ENCODE data around the gene SSMEM1. TPM values are rescaled to one million over a fixed set of nuclear protein-coding genes. Genes with fewer than 3 reads are reported as not detected.

Gene SSMEM1
- total RNA-seq, 1 experiment from 2014 or later, result not detected

GRCh38 chr7:130160455-130160854 is 47.2 kb upstream of the SSMEM1 start:
- no peak overlapping the region for H2BK120ac ChIP-seq (ENCODE audit: low read depth, low read length, poor library complexity, severe bottlenecking)
- no peak overlapping the region for H3K4ac ChIP-seq (ENCODE audit: low read depth, low read length)
- no peak overlapping the region for H4K8ac ChIP-seq (replicated peaks; ENCODE audit: insufficient read length, low read depth, low read length)
- no peak overlapping the region for H2BK20ac ChIP-seq (ENCODE audit: low read depth, low read length, poor library complexity, severe bottlenecking)
- no peak overlapping the region for H3K18ac ChIP-seq (ENCODE audit: insufficient read length, low read depth, low read length)
- Mint-ChIP-seq H3K9me3 (peaks cover 4 to 5% of the 10 kb centered on the region in 2 experiments; a peak in 3 of 5 replicates), H3K4me3 (no peak overlapping the region), H3K4me1 (no peaks in the 10 kb centered on the region), H3K27me3 (ENCODE audit: low read depth) (no peaks in the 10 kb centered on the region), H3K27ac (no peak overlapping the region), H3K36me3 (ENCODE audit: insufficient read depth in 1 of 3, low read depth in 3 of 3) (peaks cover 23 to 66% (median 61%) of the 10 kb centered on the region in 3 experiments)
- H2AFZ ChIP-seq (ENCODE audit: low read length), result no peak overlapping the region
- no peak overlapping the region for H3K4me2 ChIP-seq (ENCODE audit: insufficient read depth, insufficient read length, low read length)
- no peak overlapping the region for H3K23ac ChIP-seq (ENCODE audit: insufficient read length, low read depth, low read length)
- no peaks in the 10 kb centered on the region for H3K27me3 ChIP-seq (ENCODE audit: insufficient read depth, low read length)
- DNase-seq, result no peak
- H4K5ac ChIP-seq (ENCODE audit: insufficient read length, low read depth, low read length), result no peak overlapping the region
- H2BK5ac ChIP-seq (ENCODE audit: insufficient read length, low read length), result peak overlapping the region; percentile 29
- H3K56ac ChIP-seq (ENCODE audit: insufficient read length, low read depth, low read length), result no peak overlapping the region
- no peak overlapping the region for H3T11ph ChIP-seq (ENCODE audit: low read length)
- H2BK15ac ChIP-seq (ENCODE audit: low read depth, low read length), result no peak overlapping the region
- H3K79me2 ChIP-seq (ENCODE audit: insufficient read depth, low read length), result no peaks in the 10 kb centered on the region
- no peak overlapping the region for H2AK5ac ChIP-seq (ENCODE audit: insufficient read length, low read length)
- no peak for TF ChIP-seq CTCF (conservative IDR thresholded peaks at IDR 0.05)
- H3K4me1 ChIP-seq (ENCODE audit: insufficient read depth, low read length), result no peaks in the 10 kb centered on the region
- no peak overlapping the region for H3K9ac ChIP-seq (ENCODE audit: extremely low read depth, insufficient read length, low read length)
- WGBS (ENCODE audit: extremely low coverage, insufficient read length, low lambda C conversion rate), result no CpG with 5 or more reads among the region's 8 CpGs
- no peak overlapping the region for H3K14ac ChIP-seq (ENCODE audit: insufficient read depth, low read length)
- no peaks in the 10 kb centered on the region for H3K79me1 ChIP-seq (ENCODE audit: insufficient read depth, low read depth, low read length, poor library complexity, severe bottlenecking)
- no peak overlapping the region for H3K27ac ChIP-seq (ENCODE audit: insufficient read length, low read depth, low read length)
- H4K91ac ChIP-seq (ENCODE audit: insufficient read length, low read depth, low read length), result no peak overlapping the region
- H3K9me3 ChIP-seq (ENCODE audit: control insufficient read depth, low read depth, low read length), result no peaks in the 10 kb centered on the region
- H4K20me1 ChIP-seq (ENCODE audit: control insufficient read depth, insufficient read depth, insufficient read length), result no peaks in the 10 kb centered on the region
- H3K23me2 ChIP-seq (ENCODE audit: insufficient read length, low read depth, low read length, poor library complexity, severe bottlenecking), result no peaks in the 10 kb centered on the region
- H2BK12ac ChIP-seq (ENCODE audit: insufficient read length, low read depth, low read length), result no peak overlapping the region
